HEK293 (cell line): ENCODE results near the gene GAGE10.

Source experiments
- CTCF ChIA-PET: fragments of 350-600 bp; formaldehyde crosslinking; extraction: SDS; loops from one replicate; lab custom pipeline; 2021; ENCODE audit warnings: antibody characterized with exemption; lab: Yijun Ruan, JAX
- POLR2A ChIA-PET: fragments of 300-600 bp; formaldehyde crosslinking; extraction: SDS; loops from one replicate; lab custom pipeline; 2020; ENCODE audit warnings: antibody characterized with exemption, inconsistent platforms; lab: Yijun Ruan, JAX
- H3K27ac ChIP-seq: fragments of 200-500 bp; sonication (Bioruptor generic); 2 replicates; pipeline ENCODE4 v1.5.1; 2014; ENCODE audit warnings: low read depth, low read length, control low read depth, inconsistent platforms; ENCODE audit errors: extremely low read depth
- H3K36me3 ChIP-seq, 2 experiments: fragments of 200-500 bp in 1 of 2; sonication (Bioruptor generic) in 1 of 2; 1 replicate in 1 of 2; 2 replicates in 1 of 2; pipeline ENCODE4 v1.5.1; 2014 to 2017; ENCODE audit warnings: inconsistent platforms in 2 of 2, low read length in 2 of 2; ENCODE audit not compliant: control insufficient read depth in 2 of 2, insufficient read depth in 1 of 2
- H3K4me1 ChIP-seq: fragments of 200-500 bp; sonication (Bioruptor generic); 2 replicates; pipeline ENCODE4 v1.5.1; 2014; ENCODE audit warnings: mild to moderate bottlenecking, low read length, inconsistent platforms; ENCODE audit not compliant: control insufficient read depth, insufficient read depth
- H3K4me3 ChIP-seq: 2 replicates; pipeline ENCODE4 v1.5.1; 2011; ENCODE audit warnings: low read depth, mild to moderate bottlenecking, control low read depth, low read length, moderate library complexity
- H3K9me3 ChIP-seq: fragments of 200-500 bp; sonication (Bioruptor generic); 2 replicates; pipeline ENCODE4 v1.5.1; 2014; ENCODE audit warnings: low read depth, low read length, inconsistent platforms; ENCODE audit not compliant: control insufficient read depth, insufficient read depth
- GFI1B ChIP-seq: fragments of 450-650 bp; formaldehyde crosslinking; IDR thresholded peaks from 2 replicates; pipeline ENCODE4 v1.5.1; 2016; ENCODE audit warnings: missing biosample characterization, missing genetic modification characterization
- PATZ1 ChIP-seq: fragments of 450-650 bp; formaldehyde crosslinking; IDR thresholded peaks from 2 replicates; pipeline ENCODE4 v1.5.1; 2016; ENCODE audit warnings: missing biosample characterization, missing genetic modification characterization
- PRDM2 ChIP-seq: fragments of 450-650 bp; formaldehyde crosslinking; IDR thresholded peaks from 2 replicates; pipeline ENCODE4 v1.5.1; 2016; ENCODE audit warnings: missing biosample characterization, missing genetic modification characterization, borderline replicate concordance
- PRDM6 ChIP-seq: fragments of 450-650 bp; formaldehyde crosslinking; IDR thresholded peaks from 2 replicates; pipeline ENCODE4 v1.5.1; 2017; ENCODE audit warnings: missing biosample characterization, missing genetic modification characterization
- ZBTB20 ChIP-seq: fragments of 450-650 bp; formaldehyde crosslinking; IDR thresholded peaks from 2 replicates; pipeline ENCODE4 v1.5.1; 2016; ENCODE audit warnings: missing biosample characterization, missing genetic modification characterization
- ZBTB48 ChIP-seq: fragments of 450-650 bp; formaldehyde crosslinking; IDR thresholded peaks from 2 replicates; pipeline ENCODE4 v1.5.1; 2016; ENCODE audit warnings: missing biosample characterization, missing genetic modification characterization
- ZEB2 ChIP-seq: fragments of 450-650 bp; formaldehyde crosslinking; IDR thresholded peaks from 2 replicates; pipeline ENCODE4 v1.5.1; 2016; ENCODE audit warnings: missing biosample characterization, missing genetic modification characterization
- ZNF10 ChIP-seq: fragments of 450-650 bp; formaldehyde crosslinking; IDR thresholded peaks from 2 replicates; pipeline ENCODE4 v1.5.1; 2017; ENCODE audit warnings: missing biosample characterization, missing genetic modification characterization
- ZNF148 ChIP-seq: fragments of 450-650 bp; formaldehyde crosslinking; IDR thresholded peaks from 2 replicates; pipeline ENCODE4 v1.5.0; 2017; ENCODE audit warnings: missing biosample characterization, missing genetic modification characterization, borderline replicate concordance
- ZNF2 ChIP-seq: fragments of 450-650 bp; formaldehyde crosslinking; IDR thresholded peaks from 2 replicates; pipeline ENCODE4 v1.5.1; 2016; ENCODE audit warnings: missing biosample characterization, missing genetic modification characterization
- ZNF514 ChIP-seq: fragments of 450-650 bp; formaldehyde crosslinking; IDR thresholded peaks from 2 replicates; pipeline ENCODE4 v1.5.1; 2016; ENCODE audit warnings: missing biosample characterization, missing genetic modification characterization
- ZNF555 ChIP-seq: fragments of 450-650 bp; formaldehyde crosslinking; conservative IDR thresholded peaks from 2 replicates; pipeline ENCODE4 v1.5.1; 2017; ENCODE audit warnings: missing biosample characterization, mild to moderate bottlenecking, missing genetic modification characterization, inconsistent platforms
- ZNF596 ChIP-seq: fragments of 450-650 bp; IDR thresholded peaks from 2 replicates; pipeline ENCODE4 v1.5.0; 2018; ENCODE audit warnings: missing biosample characterization, mild to moderate bottlenecking, missing genetic modification characterization, moderate library complexity
- ZNF600 ChIP-seq: fragments of 450-650 bp; formaldehyde crosslinking; IDR thresholded peaks from 2 replicates; pipeline ENCODE4 v1.5.1; 2016; ENCODE audit warnings: missing biosample characterization, missing genetic modification characterization
- ZNF629 ChIP-seq: fragments of 450-650 bp; formaldehyde crosslinking; IDR thresholded peaks from 2 replicates; pipeline ENCODE4 v1.5.1; 2017; ENCODE audit warnings: missing biosample characterization, missing genetic modification characterization
- ZNF639 ChIP-seq: fragments of 450-650 bp; formaldehyde crosslinking; IDR thresholded peaks from 2 replicates; pipeline ENCODE4 v1.5.1; 2016; ENCODE audit warnings: missing biosample characterization, missing genetic modification characterization
- ZNF843 ChIP-seq: fragments of 450-650 bp; formaldehyde crosslinking; IDR thresholded peaks from 2 replicates; pipeline ENCODE4 v1.5.1; 2016; ENCODE audit warnings: missing biosample characterization, missing genetic modification characterization
- ZSCAN4 ChIP-seq: fragments of 450-650 bp; formaldehyde crosslinking; IDR thresholded peaks from 2 replicates; pipeline ENCODE4 v1.5.1; 2017; ENCODE audit warnings: missing biosample characterization, missing genetic modification characterization
- ZXDB ChIP-seq: fragments of 450-650 bp; formaldehyde crosslinking; IDR thresholded peaks from 2 replicates; pipeline ENCODE4 v1.5.1; 2016; ENCODE audit warnings: missing biosample characterization, missing genetic modification characterization
- TF ChIP-seq, protein P1 (sequence below): fragments of 450-650 bp; formaldehyde crosslinking; IDR thresholded peaks from 2 replicates; pipeline ENCODE4 v1.5.1; 2017; ENCODE audit warnings: missing biosample characterization, mild to moderate bottlenecking, missing genetic modification characterization, moderate library complexity

GAGE10 gene

DNA sequence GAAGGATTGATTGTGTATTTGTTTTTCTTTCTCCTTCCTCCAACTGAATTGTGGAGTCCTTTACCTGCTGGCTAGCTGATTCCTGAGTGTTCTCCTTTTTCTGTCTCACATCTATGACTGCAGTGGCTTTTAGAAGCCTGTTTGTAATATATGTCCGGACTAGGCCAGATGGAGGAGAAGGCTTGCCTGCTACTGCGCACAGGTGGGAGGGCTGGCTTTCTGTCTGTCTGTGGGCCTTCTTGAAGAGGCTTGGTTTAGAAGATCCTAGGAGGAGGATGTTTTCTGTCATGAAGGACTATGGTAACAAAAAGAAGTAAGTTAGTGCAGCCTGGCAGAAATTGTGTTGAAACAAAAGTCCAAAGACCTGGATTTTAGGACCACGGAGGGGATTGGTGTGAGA, 25.4 kb upstream of the GAGE10 start (continued):
- TF ChIP-seq ZNF639 (tag by site-specific recombination) = no peak

- CTCF ChIA-PET = interaction anchor here (1.2 kb wide), 1 partner anchor 9 kb away, joined by 3 read pairs; no protein-coding TSS in a partner anchor
- TF ChIP-seq ZBTB20 (tag by site-specific recombination) (peak; percentile 65), PRDM2 (tag by site-specific recombination) (no peak), PATZ1 (tag by site-specific recombination) (peak; percentile 38; the same call in 1 of the 2 replicates), ZNF629 (0 out of 2 replicates have a peak, but pooled peaks have one; percentile 19), ZNF514 (tag by site-specific recombination) (no peak), ZSCAN4 (tag by site-specific recombination) (0 out of 2 replicates have a peak, but pooled peaks have one; percentile 29), ZBTB48 (tag by site-specific recombination) (peak; percentile 50; the same call in 1 of the 2 replicates), ZEB2 (tag by site-specific recombination) (0 out of 2 replicates have a peak, but pooled peaks have one; percentile 8), ZNF2 (no peak), ZXDB (tag by site-specific recombination) (peak; percentile 42; the same call in 1 of the 2 replicates), ZNF555 (tag by site-specific recombination) (no peak), ZNF843 (tag by site-specific recombination) (no peak), ZNF600 (peak; percentile 96), ZNF10 (tag by site-specific recombination) (peak; percentile 97), PRDM6 (tag by site-specific recombination) (no peak), ZNF596 (no peak), ZNF148 (tag by site-specific recombination) (no peak), GFI1B (tag by site-specific recombination) (no peak)
- TF ChIP-seq, protein P1, sequence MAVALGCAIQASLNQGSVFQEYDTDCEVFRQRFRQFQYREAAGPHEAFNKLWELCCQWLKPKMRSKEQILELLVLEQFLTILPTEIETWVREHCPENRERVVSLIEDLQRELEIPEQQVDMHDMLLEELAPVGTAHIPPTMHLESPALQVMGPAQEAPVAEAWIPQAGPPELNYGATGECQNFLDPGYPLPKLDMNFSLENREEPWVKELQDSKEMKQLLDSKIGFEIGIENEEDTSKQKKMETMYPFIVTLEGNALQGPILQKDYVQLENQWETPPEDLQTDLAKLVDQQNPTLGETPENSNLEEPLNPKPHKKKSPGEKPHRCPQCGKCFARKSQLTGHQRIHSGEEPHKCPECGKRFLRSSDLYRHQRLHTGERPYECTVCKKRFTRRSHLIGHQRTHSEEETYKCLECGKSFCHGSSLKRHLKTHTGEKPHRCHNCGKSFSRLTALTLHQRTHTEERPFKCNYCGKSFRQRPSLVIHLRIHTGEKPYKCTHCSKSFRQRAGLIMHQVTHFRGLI = no peak
These were observed 20.8 kb upstream of the GAGE10 start for GRCh38 chrX:49282647-49283011.

More at GRCh38 chrX:49282647-49283011, 20.8 kb upstream of the GAGE10 start:
- POLR2A ChIA-PET = no interaction called here
- Histone ChIP-seq H3K36me3 (no peaks in the 10 kb centered on the region), H3K4me1 (no peaks in the 10 kb centered on the region), H3K27ac (no peak overlapping the region), H3K9me3 (no peaks in the 10 kb centered on the region), H3K4me3 (no peak overlapping the region)
